Nephron (organoid): Measurements from ENCODE around the gene ZNF587B.
"Not testable (repeated sequence)": the region's sequence is repeated elsewhere in the genome, so short reads cannot be mapped to it uniquely, and the experiment has no call there.

Experiments used
- H3K27ac Mint-ChIP-seq, 3 experiments: 2 replicates each; pipeline ENCODE4 v1.8.0; 2020; ENCODE audit warnings: mixed read lengths in 3 of 3, mild to moderate bottlenecking in 2 of 3, moderate library complexity in 1 of 3
- H3K27me3 Mint-ChIP-seq: 2 replicates; pipeline ENCODE4 v1.8.0; 2021; ENCODE audit warnings: low read depth, mild to moderate bottlenecking, moderate library complexity, mixed read lengths
- H3K36me3 Mint-ChIP-seq: 2 replicates; pipeline ENCODE4 v1.8.0; 2020; ENCODE audit warnings: low read depth, mixed read lengths
- H3K4me1 Mint-ChIP-seq: 2 replicates; pipeline ENCODE4 v1.8.0; 2020; ENCODE audit warnings: mixed read lengths
- H3K4me3 Mint-ChIP-seq, 3 experiments: 2 replicates each; pipeline ENCODE4 v1.8.0; 2020; ENCODE audit warnings: mild to moderate bottlenecking in 3 of 3, mixed read lengths in 3 of 3, moderate library complexity in 2 of 3
- H3K9me3 Mint-ChIP-seq: 2 replicates; pipeline ENCODE4 v1.8.0; 2020; ENCODE audit warnings: mixed read lengths
- TF ChIP-seq, protein P1 (sequence below), 3 experiments: fragments of 200-600 bp; sonication (generic); IDR thresholded peaks; one replicate each; pipeline ENCODE4 v1.5.0; 2021; ENCODE audit warnings: antibody characterized with exemption in 3 of 3; ENCODE audit not compliant: unreplicated experiment in 3 of 3

ZNF587B gene

GRCh38 chr19:57830071-57830602 is at the start of gene ZNF587B:
Gene ZNF587B, plus strand, starts transcription at chr19:57830299. Its CDS starts 230 bp downstream, at chr19:57830529.
- TF ChIP-seq, protein P1, sequence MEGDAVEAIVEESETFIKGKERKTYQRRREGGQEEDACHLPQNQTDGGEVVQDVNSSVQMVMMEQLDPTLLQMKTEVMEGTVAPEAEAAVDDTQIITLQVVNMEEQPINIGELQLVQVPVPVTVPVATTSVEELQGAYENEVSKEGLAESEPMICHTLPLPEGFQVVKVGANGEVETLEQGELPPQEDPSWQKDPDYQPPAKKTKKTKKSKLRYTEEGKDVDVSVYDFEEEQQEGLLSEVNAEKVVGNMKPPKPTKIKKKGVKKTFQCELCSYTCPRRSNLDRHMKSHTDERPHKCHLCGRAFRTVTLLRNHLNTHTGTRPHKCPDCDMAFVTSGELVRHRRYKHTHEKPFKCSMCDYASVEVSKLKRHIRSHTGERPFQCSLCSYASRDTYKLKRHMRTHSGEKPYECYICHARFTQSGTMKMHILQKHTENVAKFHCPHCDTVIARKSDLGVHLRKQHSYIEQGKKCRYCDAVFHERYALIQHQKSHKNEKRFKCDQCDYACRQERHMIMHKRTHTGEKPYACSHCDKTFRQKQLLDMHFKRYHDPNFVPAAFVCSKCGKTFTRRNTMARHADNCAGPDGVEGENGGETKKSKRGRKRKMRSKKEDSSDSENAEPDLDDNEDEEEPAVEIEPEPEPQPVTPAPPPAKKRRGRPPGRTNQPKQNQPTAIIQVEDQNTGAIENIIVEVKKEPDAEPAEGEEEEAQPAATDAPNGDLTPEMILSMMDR (IDR thresholded peaks at IDR 0.05; ENCODE audit: unreplicated experiment in 3 of 3): peak; percentile 28 to 49 (median 38)
- peaks cover 4% of the 10 kb centered on the region for H3K27me3 Mint-ChIP-seq
- peak within 1 kb of the TSS; percentile 91 to 92 (median 91) for H3K4me3 Mint-ChIP-seq
- H3K4me1 Mint-ChIP-seq: peaks cover 26% of the 10 kb centered on the region
- peaks cover 53% of the 10 kb centered on the region for H3K36me3 Mint-ChIP-seq
- no peaks in the 10 kb centered on the region for H3K9me3 Mint-ChIP-seq
- peak within 1 kb of the TSS; percentile 92 to 98 (median 98) for H3K27ac Mint-ChIP-seq

DNA sequence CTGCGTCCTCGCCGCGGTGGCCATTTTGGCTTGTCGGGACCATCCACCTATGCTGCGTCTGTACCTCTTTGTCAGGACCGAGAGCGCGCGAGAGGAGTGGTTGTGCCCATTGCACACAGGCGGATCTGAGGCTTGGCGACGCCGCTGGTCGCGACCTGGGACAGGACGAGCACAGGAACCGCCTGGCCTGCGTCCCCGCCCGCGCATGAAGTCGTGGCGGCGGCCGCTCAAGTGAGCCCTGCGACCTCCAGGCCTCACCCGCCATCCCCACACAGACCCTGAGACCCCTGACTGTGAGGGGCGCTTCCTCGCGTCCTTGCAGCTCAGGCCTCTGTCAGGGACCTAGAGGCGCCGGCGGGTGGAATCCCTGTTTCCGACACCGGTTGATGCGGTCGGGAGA is 43.8 kb upstream of the ZNF587B start:
- TF ChIP-seq, protein P1 (IDR thresholded peaks at IDR 0.05; ENCODE audit: unreplicated experiment in 3 of 3): no peak
- no peaks in the 10 kb centered on the region for H3K27me3 Mint-ChIP-seq
- H3K36me3 Mint-ChIP-seq: peaks cover 92% of the 10 kb centered on the region
- H3K9me3 Mint-ChIP-seq: peaks cover 63% of the 10 kb centered on the region
- H3K27ac Mint-ChIP-seq: no peak overlapping the region
- H3K4me3 Mint-ChIP-seq: no peak overlapping the region
- no peaks in the 10 kb centered on the region for H3K4me1 Mint-ChIP-seq

GRCh38 chr19:57786906-57787305 is 43.2 kb upstream of the ZNF587B start:
- Mint-ChIP-seq H3K36me3 (peaks cover 92% of the 10 kb centered on the region), H3K4me1 (no peaks in the 10 kb centered on the region), H3K27ac (no peak overlapping the region), H3K9me3 (peaks cover 59% of the 10 kb centered on the region), H3K4me3 (no peak overlapping the region), H3K27me3 (no peaks in the 10 kb centered on the region)
- TF ChIP-seq, protein P1 (IDR thresholded peaks at IDR 0.05; ENCODE audit: unreplicated experiment in 3 of 3): no peak

DNA sequence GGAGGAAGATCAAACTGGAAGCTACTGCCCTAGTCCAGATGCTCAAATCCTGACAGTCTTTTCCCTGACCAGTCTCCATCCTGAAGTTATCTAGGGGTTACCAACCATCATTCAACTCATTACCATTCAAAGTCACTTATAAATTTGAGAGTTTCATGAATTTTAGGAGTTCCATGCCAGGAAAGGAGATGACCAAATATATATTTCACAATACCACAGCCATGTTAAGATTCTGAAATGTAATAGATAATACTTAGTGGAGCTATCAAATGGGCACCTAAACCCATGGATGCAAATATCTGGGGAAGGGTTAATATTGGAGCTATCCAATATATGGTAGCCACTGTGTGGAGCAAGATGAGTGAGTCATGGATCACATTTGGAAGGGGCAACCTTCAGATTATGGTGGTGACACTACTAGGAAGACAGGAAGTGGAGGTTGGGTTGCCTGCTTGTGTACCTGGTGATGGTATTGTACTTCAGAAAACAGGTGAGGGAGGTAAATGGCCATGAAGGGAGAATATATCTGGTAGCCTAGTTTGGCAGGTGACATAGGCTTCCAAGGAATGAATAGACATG is 41.9 kb upstream of the ZNF587B start:
- Mint-ChIP-seq H3K4me3 (no peak overlapping the region), H3K9me3 (peaks cover 58% of the 10 kb centered on the region), H3K36me3 (peaks cover 87% of the 10 kb centered on the region), H3K27me3 (no peaks in the 10 kb centered on the region), H3K27ac (no peak overlapping the region), H3K4me1 (no peaks in the 10 kb centered on the region)
- TF ChIP-seq, protein P1 (IDR thresholded peaks at IDR 0.05; ENCODE audit: unreplicated experiment in 3 of 3): no peak

GRCh38 chr19:57789288-57789687 is 40.8 kb upstream of the ZNF587B start:
- H3K9me3 Mint-ChIP-seq: peaks cover 56% of the 10 kb centered on the region
- TF ChIP-seq, protein P1 (IDR thresholded peaks at IDR 0.05; ENCODE audit: unreplicated experiment in 3 of 3): no peak
- H3K36me3 Mint-ChIP-seq: peaks cover 87% of the 10 kb centered on the region
- no peak overlapping the region for H3K4me3 Mint-ChIP-seq
- H3K4me1 Mint-ChIP-seq: no peaks in the 10 kb centered on the region
- no peaks in the 10 kb centered on the region for H3K27me3 Mint-ChIP-seq
- H3K27ac Mint-ChIP-seq: no peak overlapping the region

DNA sequence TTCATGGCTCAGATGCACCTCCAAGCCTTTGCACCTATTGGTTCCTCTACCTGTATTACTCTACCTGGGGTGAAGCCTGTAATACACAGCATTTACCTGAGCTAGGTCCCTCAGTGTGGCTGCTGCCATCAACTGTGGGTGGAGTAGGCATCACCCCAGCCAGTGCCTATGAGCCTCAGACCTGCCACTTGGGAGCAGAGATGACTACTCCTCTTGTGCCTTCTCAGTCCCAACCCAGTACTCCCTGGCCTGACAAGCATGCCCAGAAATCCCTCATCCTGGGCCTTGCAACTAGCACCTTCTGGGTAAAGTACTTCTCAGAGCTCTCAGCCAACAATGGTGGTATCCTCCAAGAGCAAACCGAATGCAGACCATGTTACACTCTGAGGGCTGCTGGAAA is 33.5 kb upstream of the ZNF587B start:
- H3K9me3 Mint-ChIP-seq, H3K4me3 Mint-ChIP-seq, H3K27me3 Mint-ChIP-seq, H3K27ac Mint-ChIP-seq, H3K4me1 Mint-ChIP-seq: not testable (repeated sequence)
- H3K36me3 Mint-ChIP-seq: peaks cover 60% of the 10 kb centered on the region
